Spinal cord (tissue), 10 donors: ENCODE results near the gene ING4. TPM values are rescaled to one million over a fixed set of nuclear protein-coding genes. Genes with fewer than 3 reads are reported as not detected.

ENCODE experiments used
- DNase-seq, 6 donors: peaks; one replicate each; pipeline versions ENCODE4 v3.0.0 to v3.0.0-alpha.2; 2013 to 2015; ENCODE audit warnings: low spot score in 6 of 6, low read depth in 4 of 6
- H3K27ac ChIP-seq: one replicate; pipeline ENCODE4 v1.5.1; 2013; ENCODE audit warnings: low read depth, low read length, control low read depth
- H3K27me3 ChIP-seq: one replicate; pipeline ENCODE4 v1.6.1; 2013; ENCODE audit warnings: low read length; ENCODE audit not compliant: control insufficient read depth, insufficient read depth
- H3K36me3 ChIP-seq: one replicate; pipeline ENCODE4 v1.6.1; 2013; ENCODE audit warnings: low read length; ENCODE audit not compliant: control insufficient read depth, insufficient read depth
- H3K4me1 ChIP-seq: one replicate; pipeline ENCODE4 v1.6.1; 2013; ENCODE audit warnings: low read length; ENCODE audit not compliant: control insufficient read depth, insufficient read depth
- H3K4me3 ChIP-seq: one replicate; pipeline ENCODE4 v1.5.1; 2013; ENCODE audit warnings: low read depth, low read length, control low read depth
- H3K9me3 ChIP-seq: one replicate; pipeline ENCODE4 v1.6.1; 2013; ENCODE audit warnings: low read length; ENCODE audit not compliant: control insufficient read depth, insufficient read depth
- WGBS: methylation state at CpG from one replicate; pipeline ENCODE4 v1.1.5; 2013; ENCODE audit warnings: missing lambda C conversion rate; ENCODE audit not compliant: insufficient coverage; 5-methylcytosine and 5-hydroxymethylcytosine counted together
- polyA plus RNA-seq, 2 donors: library from polyadenylated mRNA; unstranded; fragments of 120-200 nt; gene quantifications; one replicate each; pipeline ENCODE4 v1.2.1, GENCODE V29; 2013; ENCODE audit not compliant: insufficient read length in 2 of 2
- small RNA-seq: library from RNA; depleted of rRNA; stranded (forward); fragments of <200 nt; gene quantifications from one replicate; pipeline ENCODE3, GENCODE V24; 2014; ENCODE audit warnings: low replicate concordance
- total RNA-seq, 2 donors: library from RNA; depleted of rRNA in 1 of 2; stranded (reverse); fragments of 120-200 nt in 1 of 2; fragments of >200 nt in 1 of 2; gene quantifications; one replicate each; pipeline versions ENCODE4 v1.2.3 to v1.2.4, GENCODE V29; 2013 to 2014
- donor health status: healthy.

The ING4 gene
- total and polyA plus RNA-seq, 4 donors = 87.5 to 104 (median 92.5) TPM

GRCh38 chr12:6603095-6603567 is 59.8 kb downstream of the ING4 start:
- Histone ChIP-seq H3K4me1 (peaks cover 39% of the 10 kb centered on the region), H3K4me3 (no peak overlapping the region), H3K27me3 (no peaks in the 10 kb centered on the region), H3K36me3 (peaks cover 63% of the 10 kb centered on the region), H3K27ac (no peak overlapping the region), H3K9me3 (no peaks in the 10 kb centered on the region)
- no CpG with 5 or more reads among the region's 6 CpGs for WGBS
- peak in 1 of 6 donors; percentile 52 for DNase-seq

GRCh38 chr12:6602526-6602925 is 60.4 kb downstream of the ING4 start:
- Histone ChIP-seq H3K9me3 (no peaks in the 10 kb centered on the region), H3K27me3 (no peaks in the 10 kb centered on the region), H3K4me3 (no peak overlapping the region), H3K4me1 (peaks cover 35% of the 10 kb centered on the region), H3K27ac (no peak overlapping the region), H3K36me3 (peaks cover 69% of the 10 kb centered on the region)
- WGBS = 60% methylated on average over 3 of the region's 3 CpGs
- DNase-seq = no peak

Small RNA genes within 50 kb of the gene (small RNA-seq; reads per million reads assigned to genes)
- gene RNU6-781P = not detected

Other genes with a start within 250 kb of the ING4 start
- gene CD27, start 218.2 kb downstream of the ING4 start, total RNA-seq = under 1 TPM; 0.50 TPM
- gene CD27, start 218.2 kb downstream of the ING4 start, polyA plus RNA-seq = 1 to 10 TPM; 3.0 to 3.6 TPM
- 10 to 100 TPM in 1 of 2 donors, 1 to 10 TPM in 1; 7.6 to 26.4 TPM for gene TAPBPL, start 211.1 kb downstream of the ING4 start, total RNA-seq
- 10 to 100 TPM; 10.0 to 10.7 TPM for gene TAPBPL, start 211.1 kb downstream of the ING4 start, polyA plus RNA-seq
- 100 to 1,000 TPM in 1 of 2 donors, 10 to 100 TPM in 1; 38.3 to 185 TPM for gene VAMP1, start 192.4 kb downstream of the ING4 start, total RNA-seq
- 100 to 1,000 TPM; 279 TPM for gene VAMP1, start 192.4 kb downstream of the ING4 start, polyA plus RNA-seq
- gene MRPL51, start 169.9 kb downstream of the ING4 start, total RNA-seq = 100 to 1,000 TPM in 1 of 2 donors, 10 to 100 TPM in 1; 45.4 to 180 TPM
- 100 to 1,000 TPM; 122 to 128 TPM for gene MRPL51, start 169.9 kb downstream of the ING4 start, polyA plus RNA-seq
- 10 to 100 TPM; 21.0 to 30.0 TPM for gene NCAPD2, start 169.0 kb downstream of the ING4 start, total RNA-seq
- 10 to 100 TPM; 28.9 to 29.1 TPM for gene NCAPD2, start 169.0 kb downstream of the ING4 start, polyA plus RNA-seq
- 1,000 to 10,000 TPM; 1,774 to 2,778 TPM for gene GAPDH, start 128.6 kb downstream of the ING4 start, total RNA-seq
- gene GAPDH, start 128.6 kb downstream of the ING4 start, polyA plus RNA-seq = 1,000 to 10,000 TPM; 3,263 to 3,295 TPM
- gene IFFO1, start 107.1 kb downstream of the ING4 start, total RNA-seq = 10 to 100 TPM in 1 of 2 donors, 1 to 10 TPM in 1; 8.4 to 15.8 TPM
- 10 to 100 TPM; 26.4 to 35.6 TPM for gene IFFO1, start 107.1 kb downstream of the ING4 start, polyA plus RNA-seq
- 10 to 100 TPM in 1 of 2 donors, 1 to 10 TPM in 1; 8.0 to 22.2 TPM for gene NOP2, start 94.8 kb downstream of the ING4 start, total RNA-seq
- 10 to 100 TPM; 24.5 to 33.7 TPM for gene NOP2, start 94.8 kb downstream of the ING4 start, polyA plus RNA-seq
- 100 to 1,000 TPM; 179 to 185 TPM for gene CHD4, start 55.7 kb downstream of the ING4 start, total RNA-seq
- 100 to 1,000 TPM; 177 to 185 TPM for gene CHD4, start 55.7 kb downstream of the ING4 start, polyA plus RNA-seq
- gene LPAR5, start 27.2 kb downstream of the ING4 start, total RNA-seq = 1 to 10 TPM; 2.5 to 3.5 TPM
- gene LPAR5, start 27.2 kb downstream of the ING4 start, polyA plus RNA-seq = 1 to 10 TPM; 6.0 to 9.1 TPM
- gene ACRBP, start 15.7 kb downstream of the ING4 start, total RNA-seq = 1 to 10 TPM in 1 of 2 donors, under 1 TPM in 1; 0.69 to 3.9 TPM
- 1 to 10 TPM; 1.9 to 3.6 TPM for gene ACRBP, start 15.7 kb downstream of the ING4 start, polyA plus RNA-seq
- 10 to 100 TPM; 14.9 to 33.8 TPM for gene ZNF384, start 26.3 kb upstream of the ING4 start, total RNA-seq
- gene ZNF384, start 26.3 kb upstream of the ING4 start, polyA plus RNA-seq = 10 to 100 TPM; 66.6 to 80.2 TPM
- gene PIANP, start 37.7 kb upstream of the ING4 start, total RNA-seq = 1 to 10 TPM; 2.0 to 3.8 TPM
- 10 to 100 TPM; 81.7 to 86.8 TPM for gene PIANP, start 37.7 kb upstream of the ING4 start, polyA plus RNA-seq
- gene COPS7A, start 60.9 kb upstream of the ING4 start, total RNA-seq = 10 to 100 TPM; 43.4 to 80.4 TPM
- 10 to 100 TPM; 83.5 to 98.0 TPM for gene COPS7A, start 60.9 kb upstream of the ING4 start, polyA plus RNA-seq
- gene MLF2, start 90.0 kb upstream of the ING4 start, total RNA-seq = 100 to 1,000 TPM in 1 of 2 donors, 10 to 100 TPM in 1; 91.4 to 157 TPM
- gene MLF2, start 90.0 kb upstream of the ING4 start, polyA plus RNA-seq = 100 to 1,000 TPM; 300 to 319 TPM
- gene PTMS, start 103.2 kb upstream of the ING4 start, total RNA-seq = 100 to 1,000 TPM in 1 of 2 donors, 10 to 100 TPM in 1; 50.7 to 191 TPM
- 100 to 1,000 TPM; 916 to 927 TPM for gene PTMS, start 103.2 kb upstream of the ING4 start, polyA plus RNA-seq
- gene LAG3, start 109.4 kb upstream of the ING4 start, total RNA-seq = under 1 TPM in 1 of 2 donors, not detected in 1; 0.33 TPM
- gene LAG3, start 109.4 kb upstream of the ING4 start, polyA plus RNA-seq = 1 to 10 TPM in 1 of 2 donors, under 1 TPM in 1; 0.93 to 1.6 TPM
- gene CD4, start 126.4 kb upstream of the ING4 start, total RNA-seq = 10 to 100 TPM; 11.3 to 15.4 TPM
- gene CD4, start 126.4 kb upstream of the ING4 start, polyA plus RNA-seq = 10 to 100 TPM; 13.0 to 16.6 TPM
- 10 to 100 TPM; 43.4 to 54.2 TPM for gene GPR162, start 158.7 kb upstream of the ING4 start, total RNA-seq
- gene GPR162, start 158.7 kb upstream of the ING4 start, polyA plus RNA-seq = 100 to 1,000 TPM; 113 to 128 TPM
- gene P3H3, start 165.3 kb upstream of the ING4 start, total RNA-seq = 10 to 100 TPM; 25.7 to 28.7 TPM
- 10 to 100 TPM; 22.7 to 42.3 TPM for gene P3H3, start 165.3 kb upstream of the ING4 start, polyA plus RNA-seq
- gene GNB3, start 177.8 kb upstream of the ING4 start, total RNA-seq = 1 to 10 TPM; 2.5 to 5.1 TPM
- gene GNB3, start 177.8 kb upstream of the ING4 start, polyA plus RNA-seq = 10 to 100 TPM; 12.0 to 27.0 TPM
- 10 to 100 TPM in 1 of 2 donors, 1 to 10 TPM in 1; 4.8 to 17.2 TPM for gene CDCA3, start 188.2 kb upstream of the ING4 start, total RNA-seq
- gene CDCA3, start 188.2 kb upstream of the ING4 start, polyA plus RNA-seq = 10 to 100 TPM; 17.7 to 22.5 TPM
- 10 to 100 TPM; 78.6 to 80.1 TPM for gene USP5, start 189.0 kb upstream of the ING4 start, total RNA-seq
- gene USP5, start 189.0 kb upstream of the ING4 start, polyA plus RNA-seq = 100 to 1,000 TPM in 1 of 2 donors, 10 to 100 TPM in 1; 99.0 to 101 TPM
- gene TPI1, start 204.4 kb upstream of the ING4 start, total RNA-seq = 100 to 1,000 TPM; 413 to 837 TPM
- 100 to 1,000 TPM; 519 to 535 TPM for gene TPI1, start 204.4 kb upstream of the ING4 start, polyA plus RNA-seq
- gene SPSB2, start 210.2 kb upstream of the ING4 start, total RNA-seq = 1 to 10 TPM; 3.5 to 5.4 TPM
- gene SPSB2, start 210.2 kb upstream of the ING4 start, polyA plus RNA-seq = 1 to 10 TPM; 5.7 to 10.0 TPM
- 10 to 100 TPM; 13.5 to 25.5 TPM for gene LRRC23, start 241.7 kb upstream of the ING4 start, total RNA-seq
- 10 to 100 TPM; 25.1 to 25.3 TPM for gene LRRC23, start 241.7 kb upstream of the ING4 start, polyA plus RNA-seq